GM19025 (cell line): ENCODE results near the gene NUFIP1.
A peak's percentile ranks its signal among the peaks of the same experiment; 100 is the strongest.
"Not testable (repeated sequence)": the region's sequence is repeated elsewhere in the genome, so short reads cannot be mapped to it uniquely, and the experiment has no call there.

Experiments
- ATAC-seq: cut with Tn5 transposase; IDR thresholded peaks from one replicate; pipeline ENCODE4 v1.9.1; 2021; ENCODE audit warnings: mild to moderate bottlenecking, low read depth, moderate library complexity; ENCODE audit not compliant: unreplicated experiment

Gene NUFIP1

GRCh38 chr13:44921931-44922758 lies 67.1 kb downstream of the NUFIP1 start:
- no peak for ATAC-seq

GRCh38 chr13:44921246-44921877 lies 67.9 kb downstream of the NUFIP1 start:
- no peak for ATAC-seq

- ATAC-seq, result no peak
Observed at GRCh38 chr13:44920013-44920412, 69.3 kb downstream of the NUFIP1 start.

- ATAC-seq, result no peak
Observed at GRCh38 chr13:44919104-44919804, 70.0 kb downstream of the NUFIP1 start.

GRCh38 chr13:44918326-44919103 lies 70.8 kb downstream of the NUFIP1 start:
- ATAC-seq, result peak; percentile 74

- peak; percentile 79 for ATAC-seq
Observed at GRCh38 chr13:44917589-44918325, 71.5 kb downstream of the NUFIP1 start.

- ATAC-seq, result no peak
Observed at GRCh38 chr13:44912278-44913016, 76.8 kb downstream of the NUFIP1 start.

GRCh38 chr13:44908712-44909111 lies 80.6 kb downstream of the NUFIP1 start:
- ATAC-seq, result no peak

GRCh38 chr13:44908266-44908665 lies 81.0 kb downstream of the NUFIP1 start:
- no peak for ATAC-seq

- no peak for ATAC-seq
Observed at GRCh38 chr13:44906713-44907112, 82.6 kb downstream of the NUFIP1 start.

- no peak for ATAC-seq
Observed at GRCh38 chr13:44906230-44906629, 83.0 kb downstream of the NUFIP1 start.

GRCh38 chr13:44905556-44905955 lies 83.7 kb downstream of the NUFIP1 start:
- no peak for ATAC-seq

GRCh38 chr13:44904967-44905366 lies 84.3 kb downstream of the NUFIP1 start:
- no peak for ATAC-seq

- no peak for ATAC-seq
Observed at GRCh38 chr13:44903574-44903985, 85.7 kb downstream of the NUFIP1 start.

- ATAC-seq, result no peak
Observed at GRCh38 chr13:44902738-44903137, 86.5 kb downstream of the NUFIP1 start.

GRCh38 chr13:44899967-44900366 lies 89.3 kb downstream of the NUFIP1 start:
- no peak for ATAC-seq

- not testable (repeated sequence) for ATAC-seq
Observed at GRCh38 chr13:44898308-44898707, 91.0 kb downstream of the NUFIP1 start.

GRCh38 chr13:44895953-44896335 lies 93.3 kb downstream of the NUFIP1 start:
- no peak for ATAC-seq

GRCh38 chr13:44895264-44895952 lies 93.9 kb downstream of the NUFIP1 start:
- no peak for ATAC-seq
